ENCODE results near the gene USP9X. TPM values are rescaled to one million over a fixed set of nuclear protein-coding genes. Genes with fewer than 3 reads are reported as not detected.

Gene USP9X
- total RNA-seq, 2 experiments from 2014 or later, result 38.0 to 58.5 TPM

DNA sequence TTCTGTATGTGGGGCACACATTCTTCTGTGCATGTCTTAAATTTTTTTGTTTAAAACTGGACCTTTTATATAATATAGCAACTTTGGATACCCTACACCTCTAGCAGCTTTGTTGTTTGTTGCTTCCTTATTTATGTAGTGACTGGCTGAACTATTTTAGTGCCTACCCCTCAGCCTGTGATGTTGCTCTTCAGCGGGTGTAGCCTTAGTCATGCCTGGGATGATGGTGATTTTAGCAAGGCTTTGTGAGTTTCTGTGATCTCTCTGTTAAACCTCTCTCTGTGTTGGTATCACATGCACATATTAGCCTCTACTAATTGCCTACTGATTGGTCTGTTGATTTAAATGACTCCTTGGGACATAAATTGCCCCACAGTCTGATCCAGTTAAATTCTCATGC lies 22.8 kb downstream of the USP9X start:
- ChIA-PET CTCF (ENCODE audit: unreplicated experiment) (no interaction called here), POLR2A (no interaction called here)
- Histone ChIP-seq H4K20me1 (ENCODE audit: insufficient read depth, low read length) (peaks cover 20% of the 10 kb centered on the region), H3K4me2 (ENCODE audit: low read length) (no peak overlapping the region), H3K4me1 (ENCODE audit: insufficient read depth, low read length, poor library complexity, severe bottlenecking) (no peaks in the 10 kb centered on the region), H3K4me3 (ENCODE audit: low read depth, low read length, poor library complexity, severe bottlenecking) (no peak overlapping the region), H3K36me3 (ENCODE audit: insufficient read depth, low read length) (peaks cover 17% of the 10 kb centered on the region), H3K79me2 (ENCODE audit: insufficient read depth, low read depth, low read length) (peaks cover 93% of the 10 kb centered on the region), H3K27ac (ENCODE audit: low read depth, low read length, poor library complexity, severe bottlenecking) (no peak overlapping the region), H2AFZ (ENCODE audit: low read length) (no peak overlapping the region), H3K9me3 (ENCODE audit: low read length) (no peaks in the 10 kb centered on the region), H3K9me2 (ENCODE audit: insufficient read depth, low read length) (no peaks in the 10 kb centered on the region)
- BruUV-seq (replicated peaks), result no TSS peak
- intact Hi-C loops (cut with micrococcal nuclease; ENCODE audit: unreplicated experiment), result no loop called here
- DNase-seq (ENCODE audit: low spot score), result no peak
- no peak for TF ChIP-seq CTCF (conservative IDR thresholded peaks at IDR 0.05; ENCODE audit: low read length)
- TF ChIP-seq EZH2phosphoT487 (IDR thresholded peaks at IDR 0.05; ENCODE audit: borderline replicate concordance, low read depth, low read length), result no peak

DNA sequence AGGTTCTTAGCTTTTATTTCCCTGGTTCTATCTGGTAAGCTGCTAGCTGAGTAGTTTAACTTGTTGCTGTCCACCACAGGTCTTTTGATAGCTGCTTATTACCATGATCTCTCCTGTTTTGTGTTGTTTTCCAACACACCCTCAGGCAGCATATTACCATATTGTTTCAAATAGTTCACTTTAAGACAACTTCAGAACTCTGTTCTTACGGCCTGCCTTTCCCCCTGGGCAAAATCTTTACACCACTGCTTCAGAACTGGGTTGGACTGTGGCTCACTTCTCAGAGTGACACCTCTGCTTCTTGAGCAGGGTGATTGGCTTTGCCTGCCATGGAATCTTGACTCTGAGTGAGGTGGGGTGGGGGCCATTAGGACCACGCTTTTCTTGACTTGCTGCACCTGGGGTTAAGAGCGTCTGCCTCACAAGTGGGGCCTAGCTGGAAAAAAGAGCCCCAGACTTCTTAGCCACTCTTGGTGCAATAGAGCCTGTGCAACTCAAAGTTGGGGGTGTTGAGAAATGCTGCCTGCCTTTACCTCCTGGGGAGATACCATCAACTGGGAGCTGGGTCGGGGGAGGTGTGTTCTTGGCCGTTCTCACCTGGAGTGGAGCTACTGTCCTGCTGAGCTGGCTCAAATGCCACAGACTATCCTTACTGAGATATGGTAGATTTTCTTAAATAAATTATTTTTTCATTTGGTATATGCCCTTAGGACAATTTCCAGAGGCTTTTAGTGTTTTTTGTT lies 23.4 kb downstream of the USP9X start:
- POLR2A ChIA-PET, result interaction anchor here (1.2 kb wide), 1 partner anchor 18 kb away, joined by 3 read pairs; no protein-coding TSS in a partner anchor
- TF ChIP-seq EZH2phosphoT487 (IDR thresholded peaks at IDR 0.05; ENCODE audit: borderline replicate concordance, low read depth, low read length) (no peak), CTCF (conservative IDR thresholded peaks at IDR 0.05; ENCODE audit: low read length) (no peak)
- no peaks in the 10 kb centered on the region for H3K4me1 ChIP-seq (ENCODE audit: insufficient read depth, low read length, poor library complexity, severe bottlenecking)
- H3K9me3 ChIP-seq (ENCODE audit: low read length), result no peaks in the 10 kb centered on the region
- H2AFZ ChIP-seq (ENCODE audit: low read length), result no peak overlapping the region
- peaks cover 93% of the 10 kb centered on the region for H3K79me2 ChIP-seq (ENCODE audit: insufficient read depth, low read depth, low read length)
- H3K4me3 ChIP-seq (ENCODE audit: low read depth, low read length, poor library complexity, severe bottlenecking), result no peak overlapping the region
- CTCF ChIA-PET (ENCODE audit: unreplicated experiment), result no interaction called here
- DNase-seq (ENCODE audit: low spot score), result no peak
- no peaks in the 10 kb centered on the region for H3K9me2 ChIP-seq (ENCODE audit: insufficient read depth, low read length)
- H3K36me3 ChIP-seq (ENCODE audit: insufficient read depth, low read length), result peaks cover 16% of the 10 kb centered on the region
- no TSS peak for BruUV-seq (replicated peaks)
- peaks cover 20% of the 10 kb centered on the region for H4K20me1 ChIP-seq (ENCODE audit: insufficient read depth, low read length)
- H3K4me2 ChIP-seq (ENCODE audit: low read length), result no peak overlapping the region
- no peak overlapping the region for H3K27ac ChIP-seq (ENCODE audit: low read depth, low read length, poor library complexity, severe bottlenecking)
- intact Hi-C loops (cut with micrococcal nuclease; ENCODE audit: unreplicated experiment), result no loop called here
